NCI-H2107 (cell line): ENCODE measurements around the gene ZNF230.

Experiments used
- DNase-seq: peaks from one replicate; lab custom pipeline; 2025; lab: John Stamatoyannopoulos, UW

Gene ZNF230

DNA sequence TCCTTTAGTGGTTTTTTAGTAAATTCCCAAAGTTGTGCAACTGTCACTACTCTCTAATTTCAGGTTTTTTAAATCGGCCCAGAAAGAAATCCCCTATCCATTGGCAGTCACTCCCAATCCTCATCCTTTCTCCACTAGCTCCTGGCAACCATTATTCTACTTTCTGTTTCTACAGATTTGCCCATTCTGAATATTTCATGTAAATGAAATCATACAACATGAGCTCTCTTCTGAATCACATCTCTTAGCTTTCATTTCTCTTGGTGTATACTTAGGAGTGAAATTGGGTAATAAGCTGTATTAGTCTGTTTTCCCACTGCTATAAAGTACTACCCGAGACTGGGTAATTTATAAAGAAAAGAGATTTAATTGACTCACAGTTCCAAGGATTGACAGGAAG is 39.4 kb downstream of the ZNF230 start:
- no peak for DNase-seq

DNA sequence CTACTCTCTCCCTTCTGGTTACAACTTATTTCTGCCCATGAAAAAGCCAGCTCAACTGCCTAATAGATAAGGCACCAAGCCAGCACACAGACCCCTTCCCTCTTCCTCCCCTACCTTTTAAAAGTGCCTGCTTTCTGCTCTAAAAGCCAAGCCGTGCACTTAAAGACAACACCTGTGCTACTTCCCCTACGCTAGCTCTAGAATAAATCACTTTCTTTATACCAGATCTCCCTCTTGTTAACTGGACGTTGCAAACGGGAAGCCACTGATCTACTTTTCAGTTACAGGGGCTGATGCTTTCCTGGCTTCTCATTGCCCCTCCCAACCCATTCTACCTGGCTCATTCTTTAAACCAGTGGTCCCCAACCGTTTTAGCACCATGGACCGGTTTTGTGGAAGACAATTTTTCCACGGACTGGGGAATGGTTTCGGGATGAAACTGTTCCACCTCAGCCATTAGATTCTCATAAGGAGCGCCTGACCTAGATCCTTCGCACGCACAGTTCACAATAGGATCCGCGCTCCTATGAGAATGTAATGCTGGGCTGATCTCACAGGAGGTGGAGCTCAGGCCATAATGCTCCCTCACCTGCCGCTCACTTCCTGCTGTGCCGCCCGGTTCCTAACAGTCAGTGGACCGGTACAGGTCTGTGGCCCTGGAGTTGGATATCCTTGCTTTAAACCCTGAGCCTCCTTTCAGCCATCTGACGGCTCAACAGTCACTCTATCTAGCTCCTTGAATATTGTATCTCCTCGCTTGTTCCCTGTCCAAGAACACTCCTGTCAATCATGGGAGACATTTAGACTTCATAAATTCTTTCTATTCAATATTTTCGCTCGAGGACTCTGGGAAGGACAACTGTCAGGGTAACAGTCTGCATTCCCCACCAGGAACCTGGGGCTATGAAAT is 48.2 kb downstream of the ZNF230 start:
- peak; percentile 68 for DNase-seq

DNA sequence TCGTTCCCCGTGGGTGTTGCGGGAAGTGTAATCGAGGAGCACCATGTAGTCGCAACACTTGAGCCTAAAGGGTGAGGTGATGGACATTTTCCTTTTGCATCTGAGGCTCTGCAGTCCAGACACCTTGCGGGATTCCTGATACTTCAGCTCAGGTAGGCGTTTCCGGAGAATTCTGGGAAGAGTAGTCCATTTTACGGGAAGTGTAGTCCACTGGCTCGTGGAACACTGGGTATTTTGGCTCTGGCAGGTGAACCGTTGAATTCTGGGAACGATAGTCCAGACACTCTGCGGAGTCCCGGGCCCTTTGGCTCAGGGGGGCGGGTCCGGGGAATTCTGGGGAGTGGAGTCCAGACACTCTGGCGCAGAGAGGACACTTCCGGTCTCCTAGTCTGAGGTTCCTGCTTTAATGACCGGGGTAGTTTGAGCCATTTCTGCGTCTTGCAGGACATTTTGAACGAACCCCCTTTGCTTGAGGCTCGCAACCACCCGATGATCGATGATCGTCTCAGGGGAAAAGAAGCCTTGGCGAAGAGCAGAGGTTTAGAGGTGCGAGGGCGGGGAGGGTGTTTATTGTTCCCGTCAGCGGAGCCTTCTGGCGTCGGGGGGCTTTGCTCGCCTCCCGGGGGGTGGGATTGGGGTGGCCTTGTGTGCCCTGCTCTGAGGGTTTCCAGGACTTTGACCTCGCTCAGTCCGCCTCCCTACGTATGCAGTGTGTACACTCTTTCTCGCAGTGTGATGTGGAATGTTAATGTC is 49.1 kb downstream of the ZNF230 start, which contains the start of gene ZNF223:
Gene ZNF223, plus strand, starts transcription at position 387 of the 753 bp plus-strand sequence. CDS start 3,141 bp downstream, outside the sequence.
- peak; percentile 95 for DNase-seq

DNA sequence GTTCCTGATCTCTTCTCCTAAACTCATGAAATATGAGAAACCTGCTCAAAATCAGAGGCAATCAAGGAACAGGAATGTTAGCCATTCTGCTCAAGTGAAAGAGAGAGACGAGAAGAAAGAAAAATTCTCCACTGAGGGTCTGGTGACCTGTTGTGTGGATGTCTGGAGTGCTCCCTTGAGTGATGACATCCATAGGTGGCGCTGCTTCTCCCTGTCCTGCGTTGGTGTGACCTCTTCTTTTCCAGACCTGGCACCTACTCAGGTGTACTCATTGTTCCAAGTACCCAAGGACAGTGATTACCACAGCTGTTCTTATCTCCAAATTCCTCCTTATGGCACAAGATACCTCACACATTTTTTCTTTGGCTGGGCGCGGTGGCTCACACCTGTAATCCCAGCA is 53.1 kb downstream of the ZNF230 start:
- DNase-seq = no peak

GRCh38 chr19:44059229-44059628 is 56.5 kb downstream of the ZNF230 start:
- no peak for DNase-seq

- DNase-seq = no peak
Observed at GRCh38 chr19:44061038-44061437, 58.3 kb downstream of the ZNF230 start.
